Fibroblast of skin of back (primary cell): ENCODE data around the gene MAP3K4.
"Not testable (repeated sequence)": the region's sequence is repeated elsewhere in the genome, so short reads cannot be mapped to it uniquely, and the experiment has no call there.

Experiments
- DNase-seq: peaks from one replicate; pipeline ENCODE4 v3.0.0-alpha.2; 2013

The MAP3K4 gene

GRCh38 chr6:161091972-161092701, 100.6 kb downstream of the MAP3K4 start:
- DNase-seq, result peak; percentile 44

- DNase-seq, result no peak
Observed at GRCh38 chr6:161094955-161095354, 103.4 kb downstream of the MAP3K4 start.

GRCh38 chr6:161095916-161096315, 104.3 kb downstream of the MAP3K4 start:
- DNase-seq, result no peak

GRCh38 chr6:161100072-161100471, 108.5 kb downstream of the MAP3K4 start:
- DNase-seq, result no peak

- DNase-seq, result no peak
Observed at GRCh38 chr6:161101517-161101916, 109.9 kb downstream of the MAP3K4 start.

GRCh38 chr6:161103475-161103874, 111.9 kb downstream of the MAP3K4 start:
- no peak for DNase-seq

GRCh38 chr6:161104966-161105365, 113.4 kb downstream of the MAP3K4 start:
- peak; percentile 24 for DNase-seq

- no peak for DNase-seq
Observed at GRCh38 chr6:161105408-161105807, 113.8 kb downstream of the MAP3K4 start.

GRCh38 chr6:161107779-161108730, 116.5 kb downstream of the MAP3K4 start:
- no peak for DNase-seq

GRCh38 chr6:161108916-161109315, 117.3 kb downstream of the MAP3K4 start:
- no peak for DNase-seq

- DNase-seq, result no peak
Observed at GRCh38 chr6:161109366-161109765, 117.8 kb downstream of the MAP3K4 start.

- DNase-seq, result no peak
Observed at GRCh38 chr6:161110028-161110779, 118.6 kb downstream of the MAP3K4 start.

- DNase-seq, result no peak
Observed at GRCh38 chr6:161111261-161111660, 119.7 kb downstream of the MAP3K4 start.

- DNase-seq, result no peak
Observed at GRCh38 chr6:161115468-161115867, 123.9 kb downstream of the MAP3K4 start.

- no peak for DNase-seq
Observed at GRCh38 chr6:161116554-161116953, 125.0 kb downstream of the MAP3K4 start.

- DNase-seq, result no peak
Observed at GRCh38 chr6:161117308-161117707, 125.7 kb downstream of the MAP3K4 start.

GRCh38 chr6:161117942-161118341, 126.4 kb downstream of the MAP3K4 start:
- DNase-seq, result no peak

- DNase-seq, result not testable (repeated sequence)
Observed at GRCh38 chr6:161123319-161123718, 131.8 kb downstream of the MAP3K4 start.

GRCh38 chr6:161125591-161125990, 134.0 kb downstream of the MAP3K4 start:
- no peak for DNase-seq

GRCh38 chr6:161127071-161127740, 135.6 kb downstream of the MAP3K4 start:
- no peak for DNase-seq

- DNase-seq, result no peak
Observed at GRCh38 chr6:161128230-161128629, 136.7 kb downstream of the MAP3K4 start.

- peak; percentile 43 for DNase-seq
Observed at GRCh38 chr6:161128680-161129196, 137.2 kb downstream of the MAP3K4 start.
